Ascending aorta (tissue), 2 donors: ENCODE data around the gene GPR152. TPM values are rescaled to one million over a fixed set of nuclear protein-coding genes. Genes with fewer than 3 reads are reported as not detected.

Experiments
- DNase-seq, 2 donors: peaks; one replicate each; pipeline ENCODE4 v3.0.0-alpha.2; 2019; ENCODE audit warnings: low spot score in 2 of 2
- H3K27ac ChIP-seq, 2 donors: fragments of 200-600 bp; sonication (generic); one replicate each; pipeline ENCODE4 v1.5.1; 2016 to 2017; ENCODE audit warnings: mild to moderate bottlenecking in 1 of 2
- H3K27me3 ChIP-seq: fragments of 200-600 bp; sonication (generic); one replicate; pipeline ENCODE4 v1.5.1; 2017
- H3K36me3 ChIP-seq, 2 donors: fragments of 200-600 bp; sonication (generic); one replicate each; pipeline ENCODE4 v1.5.1; 2016
- H3K4me1 ChIP-seq, 2 donors: fragments of 200-600 bp; sonication (generic); one replicate each; pipeline ENCODE4 v1.5.1; 2016 to 2017; ENCODE audit warnings: mild to moderate bottlenecking in 1 of 2
- H3K4me3 ChIP-seq, 2 donors: fragments of 200-600 bp; sonication (generic); one replicate each; pipeline ENCODE4 v1.5.1; 2016 to 2017; ENCODE audit warnings: mild to moderate bottlenecking in 1 of 2
- H3K9me3 ChIP-seq, 2 donors: fragments of 200-600 bp; sonication (generic); one replicate each; pipeline ENCODE4 v1.5.1; 2016
- CTCF ChIP-seq, 3 experiments: fragments of 200-600 bp in 2 of 3; fragments of 450-650 bp in 1 of 3; sonication (generic) in 2 of 3; IDR thresholded peaks; one replicate each; pipeline ENCODE4 v1.5.1; 2016 to 2019; ENCODE audit warnings: antibody characterized with exemption in 3 of 3, mild to moderate bottlenecking in 1 of 3, moderate library complexity in 1 of 3
- intact Hi-C: fragments of 100-400 bp; cut with DNase I; formaldehyde crosslinking; loops from one replicate; pipeline ENCODE4 v1.15.1; 2023
- total RNA-seq: library from RNA; depleted of rRNA; stranded (reverse); fragments of >200 nt; gene quantifications from one replicate; pipeline ENCODE4 v1.1.0, GENCODE V29; 2016

Gene GPR152
- total RNA-seq, 1 donor from 2014 or later: not detected

- Histone ChIP-seq H3K4me3 (no peak overlapping the region), H3K9me3 (no peaks in the 10 kb centered on the region), H3K36me3 (no peaks in the 10 kb centered on the region), H3K4me1 (peaks cover 0 to 2% of the 10 kb centered on the region in 2 donors), H3K27me3 (no peaks in the 10 kb centered on the region), H3K27ac (no peak overlapping the region)
- DNase-seq: no peak
- TF ChIP-seq CTCF (IDR thresholded peaks at IDR 0.05): no peak
- intact Hi-C loops: no loop called here
These were observed 42.7 kb downstream of the GPR152 start for GRCh38 chr11:67409781-67410368.

GRCh38 chr11:67409261-67409666, 43.3 kb downstream of the GPR152 start:
- Histone ChIP-seq H3K27ac (no peak overlapping the region), H3K9me3 (no peaks in the 10 kb centered on the region), H3K27me3 (no peaks in the 10 kb centered on the region), H3K4me3 (no peak overlapping the region), H3K4me1 (no peaks in the 10 kb centered on the region), H3K36me3 (no peaks in the 10 kb centered on the region)
- TF ChIP-seq CTCF (IDR thresholded peaks at IDR 0.05): no peak
- no peak for DNase-seq
- intact Hi-C loops: no loop called here

GRCh38 chr11:67408437-67409200, 43.9 kb downstream of the GPR152 start:
- intact Hi-C loops: no loop called here
- Histone ChIP-seq H3K4me1 (no peaks in the 10 kb centered on the region), H3K27ac (no peak overlapping the region), H3K4me3 (no peak overlapping the region), H3K27me3 (no peaks in the 10 kb centered on the region), H3K9me3 (no peaks in the 10 kb centered on the region), H3K36me3 (no peaks in the 10 kb centered on the region)
- DNase-seq: no peak
- no peak for TF ChIP-seq CTCF (IDR thresholded peaks at IDR 0.05)

- intact Hi-C loops: no loop called here
- H3K36me3 ChIP-seq: no peaks in the 10 kb centered on the region
- no peaks in the 10 kb centered on the region for H3K4me1 ChIP-seq
- no peak for DNase-seq
- H3K27ac ChIP-seq: no peak overlapping the region
- no peaks in the 10 kb centered on the region for H3K27me3 ChIP-seq
- no peaks in the 10 kb centered on the region for H3K9me3 ChIP-seq
- H3K4me3 ChIP-seq: no peak overlapping the region
- no peak for TF ChIP-seq CTCF (IDR thresholded peaks at IDR 0.05)
These were observed 44.8 kb downstream of the GPR152 start for GRCh38 chr11:67407688-67408163.

- Histone ChIP-seq H3K27me3 (no peaks in the 10 kb centered on the region), H3K36me3 (no peaks in the 10 kb centered on the region), H3K9me3 (no peaks in the 10 kb centered on the region), H3K4me3 (no peak overlapping the region), H3K4me1 (peaks cover 0 to 4% of the 10 kb centered on the region in 2 donors), H3K27ac (no peak overlapping the region)
- intact Hi-C loops: no loop called here
- TF ChIP-seq CTCF (IDR thresholded peaks at IDR 0.05): no peak
- DNase-seq: no peak
These were observed 45.4 kb downstream of the GPR152 start for GRCh38 chr11:67406969-67407687.
